Mucosa of rectum (tissue), 2 donors: ENCODE data around the gene CIDEB.

ENCODE experiments used
- H3K27ac ChIP-seq, 2 donors: one replicate each; pipeline ENCODE4 v1.7.0; 2013; ENCODE audit warnings: inconsistent platforms in 2 of 2, low read depth in 2 of 2, low read length in 2 of 2
- H3K27me3 ChIP-seq, 2 donors: one replicate each; pipeline ENCODE4 v1.7.0; 2013; ENCODE audit warnings: low read length in 2 of 2; ENCODE audit not compliant: control insufficient read depth in 2 of 2, insufficient read depth in 2 of 2
- H3K36me3 ChIP-seq, 2 donors: one replicate each; pipeline ENCODE4 v1.7.0; 2013; ENCODE audit warnings: low read length in 2 of 2; ENCODE audit not compliant: control insufficient read depth in 2 of 2, insufficient read depth in 2 of 2
- H3K4me1 ChIP-seq, 2 donors: one replicate each; pipeline ENCODE4 v1.7.0; 2013; ENCODE audit warnings: low read length in 2 of 2, mild to moderate bottlenecking in 1 of 2; ENCODE audit not compliant: control insufficient read depth in 2 of 2, insufficient read depth in 2 of 2
- H3K4me3 ChIP-seq, 2 donors: one replicate each; pipeline ENCODE4 v1.7.0; 2013; ENCODE audit warnings: low read length in 2 of 2
- H3K9ac ChIP-seq, 2 donors: one replicate each; pipeline ENCODE4 v1.7.0; 2013; ENCODE audit warnings: low read length in 2 of 2, low read depth in 1 of 2, mild to moderate bottlenecking in 1 of 2
- H3K9me3 ChIP-seq, 2 donors: one replicate each; pipeline ENCODE4 v1.7.0; 2013; ENCODE audit warnings: low read length in 2 of 2; ENCODE audit not compliant: control insufficient read depth in 2 of 2
- donor health status: healthy.
- donor health status: Normal muscosa, but diverticular disease.

The CIDEB gene

DNA sequence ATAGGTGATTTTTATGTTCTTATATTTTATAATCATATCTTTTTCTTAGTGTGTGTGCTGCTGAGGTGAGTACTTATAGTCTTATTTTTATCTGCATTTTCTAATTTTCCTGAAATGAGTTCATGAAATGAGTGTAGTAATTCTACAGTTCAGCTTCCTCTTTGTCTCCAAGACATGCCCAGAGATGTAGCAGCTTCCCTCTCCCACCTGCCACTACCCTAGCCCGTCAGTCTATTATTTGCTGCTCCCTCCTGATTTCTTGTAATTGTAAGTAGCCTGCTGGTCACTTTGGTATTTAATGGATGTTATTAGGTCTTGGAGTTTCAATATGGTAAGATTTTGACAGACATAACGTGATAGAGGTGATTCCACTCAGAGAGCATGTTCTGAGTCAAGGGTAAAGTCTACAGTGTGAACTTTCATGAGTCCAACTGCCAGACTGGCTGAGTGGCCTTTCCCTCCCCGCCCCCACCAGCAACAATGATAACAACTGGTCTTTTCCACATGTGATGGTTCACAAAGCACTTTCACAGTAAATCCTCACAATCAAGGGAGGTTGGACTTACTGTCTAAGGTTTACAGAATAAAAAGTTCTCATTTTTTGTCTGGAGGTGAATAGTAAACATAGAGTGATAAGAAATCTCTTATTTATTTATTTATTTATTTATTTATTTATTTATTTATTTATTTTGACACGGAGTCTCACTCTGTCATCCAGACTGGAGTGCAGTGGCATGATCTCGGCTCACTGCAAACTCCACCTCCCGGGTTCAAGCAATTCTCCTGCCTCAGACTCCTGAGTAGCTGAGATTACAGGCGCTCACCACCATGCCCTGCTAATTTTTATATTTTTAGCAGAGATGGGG, 36.3 kb upstream of the CIDEB start:
- no peaks in the 10 kb centered on the region for H3K36me3 ChIP-seq
- no peak overlapping the region for H3K9ac ChIP-seq
- H3K27ac ChIP-seq, result no peak overlapping the region
- H3K9me3 ChIP-seq, result no peaks in the 10 kb centered on the region
- no peak overlapping the region for H3K4me3 ChIP-seq
- H3K27me3 ChIP-seq, result no peaks in the 10 kb centered on the region
- peaks cover 10 to 11% of the 10 kb centered on the region in 2 donors for H3K4me1 ChIP-seq

DNA sequence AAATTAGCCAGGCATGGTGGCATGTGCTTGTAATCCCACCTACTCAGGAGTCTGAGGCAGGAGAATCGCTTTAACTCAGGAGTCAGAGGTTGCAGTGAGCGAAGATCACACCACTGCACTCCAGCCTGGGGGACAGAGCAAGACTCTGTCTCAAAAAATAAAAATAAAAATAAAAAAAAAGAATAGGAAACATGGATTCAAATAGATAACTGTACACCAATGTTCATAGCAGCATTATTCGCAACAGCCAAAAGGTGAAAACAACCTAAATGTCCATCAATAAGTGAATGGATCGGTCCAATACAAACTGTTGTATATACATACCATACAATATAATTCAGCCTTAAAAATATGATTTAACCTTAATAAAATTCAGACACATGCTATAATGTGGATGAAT, 35.1 kb upstream of the CIDEB start:
- no peaks in the 10 kb centered on the region for H3K27me3 ChIP-seq
- H3K9me3 ChIP-seq, result no peaks in the 10 kb centered on the region
- H3K36me3 ChIP-seq, result peaks cover 0 to 1% of the 10 kb centered on the region in 2 donors
- no peak overlapping the region for H3K27ac ChIP-seq
- peaks cover 18 to 22% of the 10 kb centered on the region in 2 donors for H3K4me1 ChIP-seq
- no peak overlapping the region for H3K4me3 ChIP-seq
- no peak overlapping the region for H3K9ac ChIP-seq

DNA sequence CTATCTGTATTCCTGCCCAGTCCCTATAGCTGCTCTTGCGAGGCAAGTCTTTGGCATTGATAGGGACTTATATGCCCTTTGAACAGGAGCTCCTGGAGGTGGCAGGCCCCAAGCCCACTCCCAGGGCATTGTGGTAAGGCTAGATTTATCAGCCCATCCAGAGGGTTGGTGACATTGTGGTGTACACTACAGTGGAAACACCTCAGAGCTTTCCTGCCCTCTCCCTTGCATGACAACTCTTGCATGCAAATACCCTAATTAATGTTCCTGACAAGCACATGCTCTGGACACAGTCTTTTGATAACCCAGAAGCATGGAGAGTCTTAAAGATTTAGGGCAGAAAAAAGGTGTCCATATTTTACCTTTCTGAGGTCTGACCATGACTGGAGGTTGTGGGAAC, 32.8 kb upstream of the CIDEB start:
- H3K9me3 ChIP-seq, result no peaks in the 10 kb centered on the region
- no peak overlapping the region for H3K4me3 ChIP-seq
- H3K4me1 ChIP-seq, result peaks cover 18 to 28% of the 10 kb centered on the region in 2 donors
- no peak overlapping the region for H3K9ac ChIP-seq
- no peaks in the 10 kb centered on the region for H3K27me3 ChIP-seq
- no peak overlapping the region for H3K27ac ChIP-seq
- H3K36me3 ChIP-seq, result peaks cover 7 to 17% of the 10 kb centered on the region in 2 donors

DNA sequence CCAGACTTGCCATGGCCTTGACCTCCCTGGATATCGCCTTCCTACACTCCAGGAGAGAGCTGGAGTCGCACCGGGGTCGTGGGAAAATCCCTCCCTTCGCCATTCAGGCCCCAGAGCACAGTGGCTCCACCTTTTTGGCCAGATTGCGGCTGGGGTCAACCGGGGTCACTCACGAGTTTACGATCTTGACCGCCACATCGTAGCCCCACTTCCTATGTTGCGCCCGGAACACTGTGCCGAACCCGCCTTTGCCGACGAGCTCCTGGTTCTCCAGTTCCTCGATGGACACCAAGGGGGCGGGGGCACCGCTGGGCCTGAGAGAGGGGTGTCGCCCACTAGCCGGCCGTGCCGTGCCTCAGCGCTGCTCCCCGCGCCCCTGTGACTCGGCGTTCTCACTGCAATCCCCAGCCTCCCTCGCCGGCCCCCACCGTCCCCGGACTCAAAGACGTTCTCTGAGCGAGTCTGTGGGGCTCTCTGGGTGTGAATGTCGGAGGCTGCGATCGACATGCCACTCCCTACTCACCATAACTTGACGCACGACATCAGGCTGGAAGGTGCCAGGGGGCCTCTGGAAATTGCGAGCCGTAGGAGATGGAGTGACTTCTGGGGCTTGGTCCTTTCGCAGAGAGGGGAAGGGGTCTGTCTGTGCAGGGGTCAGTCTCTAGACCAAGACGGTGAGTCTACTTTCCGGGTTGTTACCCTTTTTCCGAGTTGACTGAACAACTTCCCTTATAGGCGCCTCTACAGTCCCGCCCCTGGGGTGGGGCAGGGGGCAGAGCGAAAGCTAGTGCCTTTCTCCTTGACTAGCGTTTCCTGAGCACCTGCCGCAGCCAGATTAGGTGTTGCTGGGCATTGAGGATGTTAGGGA, 31.7 kb upstream of the CIDEB start, which contains the start of gene RIPK3:
Gene RIPK3 (minus strand): TSS at position 708 of the 868 bp plus-strand sequence. CDS start 165 bp downstream, at position 543.
- H3K36me3 ChIP-seq, result peaks cover 7 to 17% of the 10 kb centered on the region in 2 donors
- peak within 1 kb of the TSS; percentile 85 to 87 for H3K27ac ChIP-seq
- H3K27me3 ChIP-seq, result no peaks in the 10 kb centered on the region
- peak within 1 kb of the TSS; percentile 96 to 97 for H3K4me3 ChIP-seq
- H3K4me1 ChIP-seq, result peaks cover 18 to 36% of the 10 kb centered on the region in 2 donors
- peak within 1 kb of the TSS; percentile 93 to 98 for H3K9ac ChIP-seq
- H3K9me3 ChIP-seq, result no peaks in the 10 kb centered on the region

DNA sequence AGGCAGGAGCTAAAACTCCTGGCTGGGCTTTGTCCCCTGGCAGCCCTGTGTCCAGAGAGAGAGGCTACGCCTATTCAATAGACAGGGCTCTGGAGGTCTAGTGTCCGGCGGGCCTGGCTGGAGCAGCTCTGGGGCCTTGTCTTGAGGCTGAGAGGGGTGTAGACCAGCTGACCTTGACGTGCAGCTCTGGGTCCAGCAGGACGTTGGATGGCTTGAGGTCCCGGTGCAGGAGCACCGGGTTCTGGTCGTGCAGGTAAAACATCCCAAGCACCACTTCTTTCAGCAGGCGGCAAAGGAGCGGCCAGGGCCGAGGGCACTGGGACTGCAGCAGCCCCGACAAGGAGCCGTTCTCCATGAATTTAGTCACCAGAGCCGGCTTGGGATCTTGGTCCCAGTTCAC, 31.1 kb upstream of the CIDEB start:
- H3K27ac ChIP-seq, result no peak overlapping the region

DNA sequence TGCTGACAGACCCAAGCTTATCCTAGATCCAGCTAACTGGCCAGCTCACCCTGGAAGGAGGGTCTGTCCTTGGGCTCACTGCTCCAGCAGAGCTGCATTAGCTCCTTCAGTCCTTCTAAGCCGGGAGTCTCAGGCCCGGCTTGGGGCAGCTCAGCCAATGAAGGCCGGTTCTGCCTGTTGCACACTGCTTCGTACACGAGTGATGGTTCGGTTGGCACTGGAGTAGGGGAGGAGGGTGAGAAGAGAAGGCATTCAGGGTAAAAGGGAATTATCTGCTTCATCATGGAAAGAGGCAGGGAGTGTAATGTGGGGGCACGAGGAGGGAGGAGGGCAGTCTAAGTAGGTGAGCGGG, 30.0 kb upstream of the CIDEB start:
- H3K27me3 ChIP-seq, result peaks cover 0 to 4% of the 10 kb centered on the region in 2 donors
- no peak overlapping the region for H3K4me3 ChIP-seq

More for the DNA sequence above, 31.1 kb upstream of the CIDEB start:
- Histone ChIP-seq H3K36me3 (peaks cover 7 to 17% of the 10 kb centered on the region in 2 donors), H3K9me3 (no peaks in the 10 kb centered on the region), H3K9ac (peak overlapping the region in 1 of 2 donors; percentile 93), H3K27me3 (peaks cover 0 to 4% of the 10 kb centered on the region in 2 donors), H3K4me3 (peak overlapping the region; percentile 96 to 97), H3K4me1 (peaks cover 25 to 41% of the 10 kb centered on the region in 2 donors)

DNA sequence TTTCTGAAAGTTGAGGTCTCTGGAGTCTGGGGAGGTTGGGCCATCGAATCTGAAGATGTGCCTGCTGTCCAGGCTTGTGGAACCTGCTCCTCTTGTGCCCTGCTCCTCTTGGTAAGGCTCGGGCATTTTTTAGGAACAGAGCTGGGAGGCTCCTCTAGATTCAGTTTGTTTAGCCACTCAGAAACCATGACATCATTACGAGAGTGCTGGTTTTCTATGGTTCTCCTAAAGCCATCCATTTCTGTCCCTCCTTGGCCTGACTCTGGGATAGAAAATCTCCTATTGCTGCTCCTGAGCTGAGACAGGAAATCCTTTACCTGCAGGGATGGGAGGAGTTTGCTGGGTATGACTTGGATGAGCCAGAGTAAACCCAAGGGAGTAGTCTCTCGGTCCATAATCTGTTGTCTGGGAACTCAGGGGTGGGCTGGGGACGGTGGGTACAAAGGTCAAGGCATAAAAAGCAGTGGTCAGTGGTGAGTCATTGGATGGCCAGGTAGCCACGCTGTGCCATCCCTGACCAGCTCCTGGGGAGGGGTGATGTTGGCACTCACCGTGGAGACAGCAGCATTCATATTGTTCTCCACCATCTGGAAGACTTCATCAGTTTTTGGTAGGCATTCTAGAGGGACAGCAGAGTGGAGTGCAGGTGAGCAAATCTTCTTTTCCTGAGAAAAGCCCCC, 29.5 kb upstream of the CIDEB start:
- H3K36me3 ChIP-seq, result peaks cover 7 to 17% of the 10 kb centered on the region in 2 donors
- H3K9me3 ChIP-seq, result no peaks in the 10 kb centered on the region
- no peak overlapping the region for H3K4me3 ChIP-seq
- H3K27ac ChIP-seq, result no peak overlapping the region
- H3K4me1 ChIP-seq, result peaks cover 40 to 54% of the 10 kb centered on the region in 2 donors
- H3K27me3 ChIP-seq, result peaks cover 0 to 4% of the 10 kb centered on the region in 2 donors
- H3K9ac ChIP-seq, result no peak overlapping the region

More for the DNA sequence above, 30.0 kb upstream of the CIDEB start:
- Histone ChIP-seq H3K4me1 (peaks cover 35 to 49% of the 10 kb centered on the region in 2 donors), H3K9ac (no peak overlapping the region), H3K9me3 (no peaks in the 10 kb centered on the region), H3K36me3 (peaks cover 7 to 17% of the 10 kb centered on the region in 2 donors), H3K27ac (no peak overlapping the region)

DNA sequence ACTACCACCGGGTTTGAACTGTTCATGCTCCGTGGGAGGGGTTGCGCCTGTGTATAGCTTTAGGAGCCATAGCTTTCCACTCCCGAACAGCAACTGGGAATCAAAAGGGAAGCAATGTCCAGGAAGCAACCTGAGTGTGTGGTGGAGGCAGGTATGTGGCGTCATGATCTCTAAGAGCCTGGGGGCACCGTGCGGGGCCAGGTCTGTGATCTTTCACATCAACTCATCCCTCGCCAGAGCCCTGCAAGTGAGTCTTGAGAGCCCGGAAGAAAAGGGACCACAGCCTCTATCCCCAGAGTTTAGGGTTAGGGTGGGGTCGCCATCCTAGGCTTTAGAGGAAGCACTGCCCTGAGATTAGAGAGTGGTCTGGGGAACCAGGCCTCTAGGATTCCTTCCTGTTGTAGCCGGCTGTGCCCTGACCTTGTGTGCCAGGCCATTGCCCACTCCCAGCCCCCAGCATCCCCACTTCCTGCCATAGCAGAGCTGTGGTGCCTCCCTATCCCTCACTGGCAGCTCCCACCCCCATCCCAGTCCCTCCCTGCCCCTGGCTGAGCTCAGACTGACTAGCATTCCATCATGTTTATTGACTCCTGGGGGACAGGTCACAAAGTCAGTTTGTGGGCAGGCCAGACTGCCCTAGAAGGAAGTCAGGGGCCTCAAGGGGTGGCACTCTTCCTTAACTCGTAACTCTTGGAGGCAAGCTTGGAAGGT, 27.8 kb upstream of the CIDEB start:
- Histone ChIP-seq H3K27ac (peak overlapping the region; percentile 2 to 9), H3K9me3 (no peaks in the 10 kb centered on the region), H3K27me3 (peaks cover 0 to 4% of the 10 kb centered on the region in 2 donors), H3K36me3 (peaks cover 7 to 17% of the 10 kb centered on the region in 2 donors), H3K4me3 (peak overlapping the region in 1 of 2 donors; percentile 48), H3K9ac (no peak overlapping the region), H3K4me1 (peaks cover 47 to 60% of the 10 kb centered on the region in 2 donors)
